BE2C (cell line): ENCODE data around the gene MFSD6L.

Experiments
- DNase-seq: peaks from one replicate; pipeline ENCODE4 v3.0.0-alpha.2; 2020
- H3K27me3 ChIP-seq: fragments of 250-450 bp; sonication (Bioruptor Pico); 2 replicates; pipeline ENCODE4 v1.5.1; 2020; ENCODE audit warnings: mild to moderate bottlenecking
- H3K36me3 ChIP-seq: fragments of 250-450 bp; sonication (Bioruptor Pico); 2 replicates; pipeline ENCODE4 v1.5.1; 2020; ENCODE audit warnings: mild to moderate bottlenecking
- H3K4me1 ChIP-seq: fragments of 250-450 bp; sonication (Bioruptor Pico); 2 replicates; pipeline ENCODE4 v1.5.1; 2020
- H3K4me3 ChIP-seq: 2 replicates; pipeline ENCODE4 v1.5.1; 2011; ENCODE audit warnings: low read depth, low read length
- H3K9me3 ChIP-seq: fragments of 250-450 bp; sonication (Bioruptor Pico); 2 replicates; pipeline ENCODE4 v1.5.1; 2020
- CTCF ChIP-seq: IDR thresholded peaks from 2 replicates; pipeline ENCODE4 v1.5.1; 2012; ENCODE audit warnings: mild to moderate bottlenecking, low read depth, low read length

Gene MFSD6L

DNA sequence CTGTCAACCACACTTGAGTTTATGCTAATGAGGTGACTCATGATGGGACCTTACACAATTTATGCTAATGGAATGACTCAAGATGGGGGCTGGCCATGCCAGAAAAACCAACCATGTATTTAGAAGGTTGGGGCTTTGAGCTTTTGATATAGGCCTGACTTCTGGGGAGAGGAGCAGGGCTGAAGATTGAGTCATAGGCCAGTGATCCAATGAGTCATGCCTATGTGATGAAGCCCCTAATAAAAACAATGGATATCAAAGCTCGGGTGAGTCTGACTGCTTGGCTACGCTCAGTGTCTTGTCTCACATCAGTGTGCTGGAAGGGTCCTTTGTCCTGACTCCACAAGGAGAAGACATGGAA lies 7.3 kb downstream of the MFSD6L start:
- Histone ChIP-seq H3K9me3 (no peaks in the 10 kb centered on the region), H3K27me3 (no peaks in the 10 kb centered on the region), H3K4me1 (no peaks in the 10 kb centered on the region), H3K36me3 (no peaks in the 10 kb centered on the region), H3K4me3 (no peak overlapping the region)
- TF ChIP-seq CTCF, result no peak
- DNase-seq, result no peak

DNA sequence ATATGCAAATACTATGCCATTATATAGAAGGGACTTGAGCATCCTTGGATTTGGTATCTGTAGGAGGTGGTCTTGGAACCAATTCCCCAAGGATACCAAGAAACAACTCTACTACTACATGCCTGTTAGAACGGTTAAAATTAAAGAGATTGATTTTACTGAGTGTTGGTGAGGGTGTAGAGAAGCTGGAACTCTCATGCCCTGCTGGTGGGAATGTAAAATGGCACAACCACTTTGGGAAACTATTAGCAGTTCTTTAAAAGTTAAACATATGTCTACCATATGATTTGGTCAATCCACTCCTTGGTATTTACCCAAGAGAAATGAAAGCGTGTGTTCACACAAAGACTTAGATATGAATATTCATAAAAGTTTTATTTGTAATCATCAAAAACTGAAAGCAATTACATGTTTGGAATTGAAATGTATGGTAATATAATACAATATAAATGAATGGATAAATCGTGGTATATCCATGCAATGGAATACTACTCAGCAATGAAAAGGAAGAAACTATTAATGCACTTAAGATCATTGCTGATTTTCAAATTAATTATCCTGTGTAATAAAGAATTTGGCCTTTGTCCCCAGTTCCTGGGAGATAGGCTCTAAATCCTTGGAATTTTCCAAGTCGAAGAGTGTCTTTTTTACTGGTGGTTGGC lies 7.8 kb downstream of the MFSD6L start:
- Histone ChIP-seq H3K4me1 (no peaks in the 10 kb centered on the region), H3K9me3 (no peaks in the 10 kb centered on the region), H3K36me3 (no peaks in the 10 kb centered on the region), H3K4me3 (no peak overlapping the region), H3K27me3 (no peaks in the 10 kb centered on the region)
- no peak for DNase-seq
- 0 out of 2 replicates have a peak, but pooled peaks have one; percentile 5 for TF ChIP-seq CTCF

- Histone ChIP-seq H3K36me3 (no peaks in the 10 kb centered on the region), H3K9me3 (no peaks in the 10 kb centered on the region), H3K4me3 (no peak overlapping the region), H3K4me1 (no peaks in the 10 kb centered on the region), H3K27me3 (no peaks in the 10 kb centered on the region)
- TF ChIP-seq CTCF, result no peak
- no peak for DNase-seq
These were observed 9.4 kb downstream of the MFSD6L start for GRCh38 chr17:8789743-8790142.

DNA sequence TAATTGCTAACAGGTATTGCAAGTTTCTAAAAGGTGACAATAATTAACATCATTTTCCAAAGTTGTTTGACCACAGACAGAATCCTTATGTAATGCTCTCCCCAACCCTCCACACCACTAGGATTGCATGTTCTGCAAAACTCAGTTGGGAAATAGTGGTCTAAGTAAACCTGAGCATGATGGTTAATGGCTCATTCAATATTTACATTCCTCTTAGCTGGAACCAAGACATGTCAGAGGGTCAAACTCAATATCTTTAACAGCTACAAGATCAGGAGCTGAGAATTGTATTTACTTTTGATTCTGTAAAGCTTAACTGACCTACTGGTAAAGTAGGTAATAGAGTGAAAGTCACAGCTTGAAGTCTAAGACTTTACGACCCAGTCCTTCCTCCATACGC lies 10.2 kb downstream of the MFSD6L start:
- H3K4me3 ChIP-seq, result no peak overlapping the region
- TF ChIP-seq CTCF, result no peak
- no peaks in the 10 kb centered on the region for H3K4me1 ChIP-seq
- no peaks in the 10 kb centered on the region for H3K9me3 ChIP-seq
- DNase-seq, result no peak
- H3K36me3 ChIP-seq, result no peaks in the 10 kb centered on the region
- no peaks in the 10 kb centered on the region for H3K27me3 ChIP-seq

DNA sequence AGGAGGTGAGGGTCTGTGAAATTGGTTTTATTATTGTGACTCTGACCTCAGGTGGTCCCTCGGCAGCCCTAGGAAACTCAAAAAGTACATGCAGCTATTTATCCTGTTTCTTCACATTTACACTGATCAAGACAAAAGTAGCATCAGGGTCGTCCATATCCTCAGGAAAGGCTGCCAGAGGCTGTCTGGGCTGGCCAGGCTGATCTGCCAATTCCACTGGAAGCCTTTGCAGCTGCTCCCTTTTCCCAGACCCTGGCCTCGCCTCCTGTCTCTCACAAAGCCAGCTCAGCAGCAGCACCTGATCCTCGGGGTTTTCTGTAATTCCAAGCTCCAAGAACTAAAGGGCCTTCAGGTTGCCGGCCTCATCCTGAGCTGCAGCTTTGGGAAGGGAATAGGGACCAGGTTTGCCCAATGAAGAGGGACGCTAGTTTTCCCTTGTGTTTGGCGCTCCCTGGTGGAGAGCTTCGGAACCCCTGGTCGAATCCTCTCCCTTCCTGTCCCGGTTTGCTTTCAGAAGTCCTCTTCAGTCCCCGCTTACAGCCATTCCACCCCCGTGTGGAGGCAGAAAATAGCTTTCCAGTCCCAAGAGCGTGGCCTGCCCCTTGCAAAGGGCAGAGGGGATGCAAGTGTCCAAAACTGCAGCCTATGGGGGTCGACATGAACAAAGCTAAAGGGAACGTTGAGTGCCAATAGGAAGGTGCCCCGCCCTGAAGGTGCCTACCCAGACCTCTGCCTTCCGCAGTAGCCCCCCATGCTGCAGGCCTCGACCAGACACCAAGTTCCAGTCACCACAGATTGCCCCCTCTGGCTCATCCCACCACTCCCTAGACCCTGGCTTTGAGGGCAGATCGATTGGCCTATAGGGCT lies 13.4 kb downstream of the MFSD6L start:
- no peak overlapping the region for H3K4me3 ChIP-seq
- no peaks in the 10 kb centered on the region for H3K9me3 ChIP-seq
- no peaks in the 10 kb centered on the region for H3K36me3 ChIP-seq
- H3K4me1 ChIP-seq, result no peaks in the 10 kb centered on the region
- DNase-seq, result peak; percentile 66
- no peaks in the 10 kb centered on the region for H3K27me3 ChIP-seq
- peak; percentile 74 for TF ChIP-seq CTCF

GRCh38 chr17:8782176-8782575 lies 17.0 kb downstream of the MFSD6L start:
- no peak for TF ChIP-seq CTCF
- H3K36me3 ChIP-seq, result no peaks in the 10 kb centered on the region
- H3K4me3 ChIP-seq, result no peak overlapping the region
- H3K27me3 ChIP-seq, result no peaks in the 10 kb centered on the region; the same call in 1 of the 2 replicates
- H3K4me1 ChIP-seq, result no peaks in the 10 kb centered on the region
- no peak for DNase-seq
- no peaks in the 10 kb centered on the region for H3K9me3 ChIP-seq
